ENCODE measurements around the gene COASY. TPM values are rescaled to one million over a fixed set of nuclear protein-coding genes. Genes with fewer than 3 reads are reported as not detected.
A peak's percentile ranks its signal among the peaks of the same experiment; 100 is the strongest.

COASY gene
- total RNA-seq, 1 donor from 2014 or later: 10.9 TPM

DNA sequence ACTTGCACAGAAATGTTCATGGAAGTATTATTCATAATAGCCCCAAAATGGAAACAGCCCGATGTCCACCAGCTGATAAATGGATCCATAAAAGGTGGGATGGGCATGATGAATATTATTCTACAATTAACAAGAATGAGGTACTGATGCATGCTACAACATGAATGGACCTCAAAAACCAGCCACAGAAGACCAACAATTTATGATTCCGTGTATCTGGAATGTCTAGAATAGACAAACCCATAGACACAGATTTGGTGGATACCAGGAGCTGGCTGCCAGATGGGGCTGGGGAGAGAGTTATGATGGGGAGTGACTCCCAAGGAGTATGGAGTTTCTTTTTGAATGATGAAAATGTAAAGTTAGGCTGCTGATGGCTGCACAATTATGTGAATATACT lies 36.7 kb upstream of the COASY start:
- Histone ChIP-seq H3K27ac (peak overlapping the region; percentile 96 to 97), H3K4me3 (no peak overlapping the region), H3K4me1 (peaks cover 35 to 67% of the 10 kb centered on the region in 2 donors), H3K27me3 (no peaks in the 10 kb centered on the region), H3K36me3 (no peaks in the 10 kb centered on the region), H3K9me3 (no peaks in the 10 kb centered on the region)
- intact Hi-C loops (cut with DNase I): no loop called here
- no peak for TF ChIP-seq CTCF (IDR thresholded peaks at IDR 0.05)
- DNase-seq (ENCODE audit: low spot score in 2 of 2): no peak

- intact Hi-C loops (cut with DNase I): no loop called here
- TF ChIP-seq CTCF (IDR thresholded peaks at IDR 0.05): no peak
- Histone ChIP-seq H3K9me3 (no peaks in the 10 kb centered on the region), H3K27ac (peak overlapping the region; percentile 96 to 97), H3K36me3 (no peaks in the 10 kb centered on the region), H3K4me1 (peaks cover 29 to 64% of the 10 kb centered on the region in 2 donors), H3K27me3 (no peaks in the 10 kb centered on the region), H3K4me3 (no peak overlapping the region)
- no peak for DNase-seq (ENCODE audit: low spot score in 2 of 2)
Measured at GRCh38 chr17:42526031-42526444, 35.9 kb upstream of the COASY start.

DNA sequence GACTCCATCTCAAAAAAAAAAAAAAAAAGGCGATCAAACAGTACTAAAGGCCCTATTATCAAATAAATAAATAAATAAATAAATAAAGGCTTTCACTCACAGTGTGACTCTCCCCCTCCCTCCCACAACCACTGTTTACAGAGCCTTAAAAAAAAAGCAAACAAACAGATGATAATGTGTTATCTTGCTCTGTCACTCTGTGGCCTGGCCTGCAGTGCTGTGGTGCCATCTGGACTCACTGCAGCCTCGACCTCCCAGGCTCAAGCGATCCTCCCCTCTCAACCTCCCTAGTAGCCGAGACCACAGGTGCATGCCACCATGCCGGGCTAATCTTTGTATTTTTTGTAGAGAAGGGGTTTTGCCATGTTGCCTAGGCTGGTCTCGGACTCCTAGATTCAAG lies 34.0 kb upstream of the COASY start:
- TF ChIP-seq CTCF (IDR thresholded peaks at IDR 0.05): no peak
- Histone ChIP-seq H3K9me3 (no peaks in the 10 kb centered on the region), H3K4me1 (peaks cover 10 to 53% of the 10 kb centered on the region in 2 donors), H3K4me3 (no peak overlapping the region), H3K36me3 (no peaks in the 10 kb centered on the region), H3K27me3 (no peaks in the 10 kb centered on the region), H3K27ac (no peak overlapping the region)
- intact Hi-C loops (cut with DNase I): no loop called here
- DNase-seq (ENCODE audit: low spot score in 2 of 2): no peak

GRCh38 chr17:42529061-42529460 lies 32.9 kb upstream of the COASY start:
- intact Hi-C loops (cut with DNase I): no loop called here

DNA sequence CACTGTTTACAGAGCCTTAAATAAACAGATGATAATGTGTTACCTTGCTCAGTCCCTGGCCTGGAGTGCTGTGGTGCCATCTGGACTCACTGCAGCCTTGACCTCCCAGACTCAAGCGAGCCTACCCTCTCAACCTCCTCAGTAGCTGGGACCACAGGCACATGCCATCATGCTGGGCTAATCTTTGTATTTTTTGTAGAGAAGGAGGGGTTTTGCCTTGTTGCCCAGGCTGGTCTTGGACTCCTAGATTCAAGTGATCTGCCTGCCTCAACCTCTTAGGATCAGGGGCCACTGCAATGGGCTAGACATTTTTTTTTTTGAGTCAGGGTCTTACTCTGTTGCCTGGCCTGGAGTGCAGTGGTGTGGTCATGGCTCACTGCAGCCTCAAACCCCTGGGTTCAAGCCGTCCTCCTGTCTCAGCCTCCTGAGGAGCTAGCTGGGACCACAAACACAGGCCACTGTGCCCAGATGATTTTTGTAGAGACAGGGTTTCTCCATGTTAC lies 30.9 kb upstream of the COASY start:
- intact Hi-C loops (cut with DNase I): no loop called here
- Histone ChIP-seq H3K36me3 (no peaks in the 10 kb centered on the region), H3K27ac (peak overlapping the region; percentile 63 to 84), H3K9me3 (no peaks in the 10 kb centered on the region), H3K27me3 (no peaks in the 10 kb centered on the region), H3K4me1 (peaks cover 8 to 35% of the 10 kb centered on the region in 2 donors), H3K4me3 (no peak overlapping the region)
- no peak for DNase-seq (ENCODE audit: low spot score in 2 of 2)
- TF ChIP-seq CTCF (IDR thresholded peaks at IDR 0.05): no peak

More at GRCh38 chr17:42529061-42529460, 32.9 kb upstream of the COASY start:
- no peaks in the 10 kb centered on the region for H3K36me3 ChIP-seq
- H3K4me1 ChIP-seq: peaks cover 7 to 44% of the 10 kb centered on the region in 2 donors
- H3K27me3 ChIP-seq: no peaks in the 10 kb centered on the region
- H3K27ac ChIP-seq: no peak overlapping the region
- DNase-seq (ENCODE audit: low spot score in 2 of 2): no peak
- no peaks in the 10 kb centered on the region for H3K9me3 ChIP-seq
- H3K4me3 ChIP-seq: no peak overlapping the region
- no peak for TF ChIP-seq CTCF (IDR thresholded peaks at IDR 0.05)

All from ascending aorta (tissue), 2 donors.